Measurements from ENCODE around the gene PTGS1. TPM values are rescaled to one million over a fixed set of nuclear protein-coding genes. Genes with fewer than 3 reads are reported as not detected.

The PTGS1 gene
- total RNA-seq, 4 donors from 2014 or later: 14.2 to 27.9 (median 20.2) TPM

GRCh38 chr9:122347348-122348287 lies 23.2 kb upstream of the PTGS1 start:
- DNase-seq: peak; percentile 65
- Histone ChIP-seq H3K4me1 (peaks cover 8 to 21% (median 17%) of the 10 kb centered on the region in 4 donors), H3K36me3 (no peaks in the 10 kb centered on the region), H3K27ac (peak overlapping the region; percentile 75 to 83 (median 78)), H3K4me3 (peak overlapping the region; percentile 39 to 58 (median 50)), H3K9me3 (no peaks in the 10 kb centered on the region), H3K27me3 (no peaks in the 10 kb centered on the region)
- 5 to 39% methylated on average over 4 to 16 of the region's 16 CpGs for WGBS, 2 donors (ENCODE audit: low coverage in 1 of 2)
- intact Hi-C loops (cut with DNase I; ENCODE audit: low total_unique reads) (loop anchor here (1.0 to 5.0 kb wide), 2 partner anchors 222 to 1650 kb away; no protein-coding TSS in a partner anchor), in situ Hi-C loops (cut with MboI; ENCODE audit: low pct_ligation_motif_present in 1 of 4, low pct_unique_long_range_greater_than_20kb in 1 of 4, low sequenced_read_pairs in 3 of 4) (loop anchor here in 2 of 4 donors (10.0 kb wide), 2 partner anchors 107 to 223 kb away; no protein-coding TSS in a partner anchor)
- TF ChIP-seq EP300 (IDR thresholded peaks at IDR 0.05; ENCODE audit: low read depth) (no peak), POLR2AphosphoS5 (IDR thresholded peaks at IDR 0.05) (peak in 1 of 3 donors; percentile 11)

- Histone ChIP-seq H3K4me1 (peaks cover 8 to 21% (median 17%) of the 10 kb centered on the region in 4 donors), H3K27ac (peak overlapping the region in 2 of 4 donors; percentile 16 to 80), H3K27me3 (no peaks in the 10 kb centered on the region), H3K4me3 (no peak overlapping the region), H3K36me3 (no peaks in the 10 kb centered on the region), H3K9me3 (no peaks in the 10 kb centered on the region)
- 74% methylated on average over 12 of the region's 12 CpGs; no CpG with 5 or more reads in 1 of the 2 donors for WGBS, 2 donors (ENCODE audit: low coverage in 1 of 2)
- TF ChIP-seq POLR2AphosphoS5 (IDR thresholded peaks at IDR 0.05) (no peak), CTCF (IDR thresholded peaks at IDR 0.05) (no peak), POLR2A (IDR thresholded peaks at IDR 0.05) (no peak), EP300 (IDR thresholded peaks at IDR 0.05; ENCODE audit: low read depth) (no peak)
- in situ Hi-C loops (cut with MboI; ENCODE audit: low pct_ligation_motif_present in 1 of 4, low pct_unique_long_range_greater_than_20kb in 1 of 4, low sequenced_read_pairs in 3 of 4) (loop anchor here in 2 of 4 donors (10.0 kb wide), 2 partner anchors 106 to 224 kb away; no protein-coding TSS in a partner anchor), intact Hi-C loops (cut with DNase I; ENCODE audit: low total_unique reads) (loop anchor here (1.0 to 5.0 kb wide), 2 partner anchors 223 to 1651 kb away; no protein-coding TSS in a partner anchor)
- DNase-seq: no peak
These were observed 22.5 kb upstream of the PTGS1 start for GRCh38 chr9:122348288-122348777.

- H3K27me3 ChIP-seq: no peaks in the 10 kb centered on the region
- no peak overlapping the region for H3K27ac ChIP-seq
- in situ Hi-C loops (cut with MboI; ENCODE audit: low pct_ligation_motif_present in 1 of 4, low pct_unique_long_range_greater_than_20kb in 1 of 4, low sequenced_read_pairs in 3 of 4): loop anchor here in 2 of 4 donors (10.0 kb wide), 2 partner anchors 106 to 224 kb away; no protein-coding TSS in a partner anchor
- DNase-seq: no peak
- peaks cover 8 to 21% (median 17%) of the 10 kb centered on the region in 4 donors for H3K4me1 ChIP-seq
- H3K4me3 ChIP-seq: no peak overlapping the region
- WGBS, 2 donors (ENCODE audit: low coverage in 1 of 2): 59 to 63% methylated on average over 1 to 2 of the region's 2 CpGs
- no peaks in the 10 kb centered on the region for H3K9me3 ChIP-seq
- TF ChIP-seq POLR2A (IDR thresholded peaks at IDR 0.05) (no peak), CTCF (IDR thresholded peaks at IDR 0.05) (no peak), POLR2AphosphoS5 (IDR thresholded peaks at IDR 0.05) (no peak), EP300 (IDR thresholded peaks at IDR 0.05; ENCODE audit: low read depth) (no peak)
- intact Hi-C loops (cut with DNase I; ENCODE audit: low total_unique reads): loop anchor here (1.0 to 5.0 kb wide), 2 partner anchors 223 to 1651 kb away; no protein-coding TSS in a partner anchor
- H3K36me3 ChIP-seq: no peaks in the 10 kb centered on the region
These were observed 22.0 kb upstream of the PTGS1 start for GRCh38 chr9:122348791-122349190.

- WGBS, 2 donors (ENCODE audit: low coverage in 1 of 2): 78 to 86% methylated on average over 2 to 4 of the region's 4 CpGs
- TF ChIP-seq POLR2AphosphoS5 (IDR thresholded peaks at IDR 0.05) (no peak), POLR2A (IDR thresholded peaks at IDR 0.05) (no peak), CTCF (IDR thresholded peaks at IDR 0.05) (no peak), EP300 (IDR thresholded peaks at IDR 0.05; ENCODE audit: low read depth) (no peak)
- no peaks in the 10 kb centered on the region for H3K9me3 ChIP-seq
- H3K27ac ChIP-seq: no peak overlapping the region
- intact Hi-C loops (cut with DNase I; ENCODE audit: low total_unique reads): loop anchor here (5.0 kb wide), 1 partner anchor 1652 kb away; no protein-coding TSS in a partner anchor
- H3K4me1 ChIP-seq: peaks cover 8 to 21% (median 17%) of the 10 kb centered on the region in 4 donors
- in situ Hi-C loops (cut with MboI; ENCODE audit: low pct_ligation_motif_present in 1 of 4, low pct_unique_long_range_greater_than_20kb in 1 of 4, low sequenced_read_pairs in 3 of 4): loop anchor here in 2 of 4 donors (10.0 kb wide), 2 partner anchors 106 to 224 kb away; no protein-coding TSS in a partner anchor
- H3K27me3 ChIP-seq: no peaks in the 10 kb centered on the region
- H3K36me3 ChIP-seq: no peaks in the 10 kb centered on the region
- no peak overlapping the region for H3K4me3 ChIP-seq
- DNase-seq: no peak
These were observed 21.6 kb upstream of the PTGS1 start for GRCh38 chr9:122349201-122349600.
